Natural killer cell (primary cell): ENCODE data around the gene TPSB2. TPM values are rescaled to one million over a fixed set of nuclear protein-coding genes. Genes with fewer than 3 reads are reported as not detected.

ENCODE experiments used
- ATAC-seq, 3 donors: fragments of 150-1000 bp in 2 of 3; fragments of 200-7000 bp in 1 of 3; cut with Tn5 transposase; 1 replicate in 1 of 3; 2 replicates in 2 of 3; pipeline ENCODE4 v1.10.0; 2021; ENCODE audit warnings: mild to moderate bottlenecking in 2 of 3, moderate library complexity in 2 of 3
- DNase-seq, 2 donors: peaks; one replicate each; pipeline versions ENCODE4 v3.0.0 to v3.0.0-alpha.2; 2013 to 2021; ENCODE audit warnings: mixed read lengths in 1 of 2
- H3K27ac ChIP-seq: one replicate; pipeline ENCODE4 v1.5.1; 2013; ENCODE audit warnings: mild to moderate bottlenecking, low read length
- H3K27me3 ChIP-seq: one replicate; pipeline ENCODE4 v1.6.1; 2013; ENCODE audit warnings: low read length; ENCODE audit not compliant: control insufficient read depth, insufficient read depth
- H3K36me3 ChIP-seq: one replicate; pipeline ENCODE4 v1.6.1; 2013; ENCODE audit warnings: low read length; ENCODE audit not compliant: control insufficient read depth, insufficient read depth
- H3K4me1 ChIP-seq: one replicate; pipeline ENCODE4 v1.6.1; 2013; ENCODE audit warnings: low read length; ENCODE audit not compliant: control insufficient read depth, insufficient read depth
- H3K4me3 ChIP-seq: one replicate; pipeline ENCODE4 v1.5.1; 2013; ENCODE audit warnings: low read length
- H3K9me3 ChIP-seq: one replicate; pipeline ENCODE4 v1.6.1; 2013; ENCODE audit warnings: low read length; ENCODE audit not compliant: control insufficient read depth, insufficient read depth
- H3K27ac Mint-ChIP-seq, 2 donors: one replicate each; pipeline ENCODE4 v1.8.0; 2022; ENCODE audit warnings: mild to moderate bottlenecking in 2 of 2, mixed read lengths in 2 of 2, moderate library complexity in 1 of 2
- H3K27me3 Mint-ChIP-seq, 2 donors: one replicate each; pipeline ENCODE4 v1.8.0; 2022; ENCODE audit warnings: low read depth in 2 of 2, mixed read lengths in 2 of 2
- H3K36me3 Mint-ChIP-seq: one replicate; pipeline ENCODE4 v1.8.0; 2022; ENCODE audit warnings: mixed read lengths
- H3K4me1 Mint-ChIP-seq, 2 donors: one replicate each; pipeline ENCODE4 v1.8.0; 2022; ENCODE audit warnings: mixed read lengths in 2 of 2
- H3K4me3 Mint-ChIP-seq: one replicate; pipeline ENCODE4 v1.8.0; 2022; ENCODE audit warnings: mild to moderate bottlenecking, moderate library complexity, mixed read lengths
- H3K9me3 Mint-ChIP-seq, 2 donors: one replicate each; pipeline ENCODE4 v1.8.0; 2022; ENCODE audit warnings: mixed read lengths in 2 of 2
- CTCF ChIP-seq: fragments of 200-600 bp; IDR thresholded peaks from one replicate; pipeline ENCODE4 v1.8.0; 2022; ENCODE audit warnings: antibody characterized with exemption
- WGBS: methylation state at CpG from one replicate; pipeline ENCODE4 v1.1.7; 2013; ENCODE audit warnings: missing lambda C conversion rate; ENCODE audit not compliant: insufficient coverage; 5-methylcytosine and 5-hydroxymethylcytosine counted together
- intact Hi-C: fragments of 100-400 bp; cut with micrococcal nuclease; formaldehyde crosslinking; loops from one replicate; pipeline ENCODE4 v1.14.2; 2022
- total RNA-seq, 4 donors: library from RNA; stranded (reverse); fragments of 120-200 nt in 1 of 4; gene quantifications; one replicate each; pipeline versions ENCODE4 v1.2.3 to v1.2.4, GENCODE V29; 2013 to 2022

Gene TPSB2
- total RNA-seq, 3 donors from 2014 or later (not counting 1 experiment from before 2014, with no cell fraction given) = 12.6 TPM; not detected in 2

GRCh38 chr16:1206326-1206725 is 23.7 kb downstream of the TPSB2 start:
- Histone ChIP-seq H3K27me3 (no peaks in the 10 kb centered on the region), H3K9me3 (no peaks in the 10 kb centered on the region), H3K4me3 (no peak overlapping the region), H3K36me3 (no peaks in the 10 kb centered on the region), H3K27ac (no peak overlapping the region), H3K4me1 (peaks cover 15% of the 10 kb centered on the region)
- Mint-ChIP-seq H3K27ac (no peak overlapping the region), H3K4me3 (no peak overlapping the region), H3K4me1 (no peaks in the 10 kb centered on the region), H3K9me3 (no peaks in the 10 kb centered on the region), H3K36me3 (no peaks in the 10 kb centered on the region), H3K27me3 (no peaks in the 10 kb centered on the region)
- ATAC-seq (no peak), DNase-seq (no peak)
- TF ChIP-seq CTCF = no peak
- WGBS = 75% methylated on average over 9 of the region's 9 CpGs
- intact Hi-C loops = no loop called here

- Mint-ChIP-seq H3K36me3 (no peaks in the 10 kb centered on the region), H3K4me3 (no peak overlapping the region), H3K27me3 (no peaks in the 10 kb centered on the region), H3K27ac (no peak overlapping the region), H3K4me1 (no peaks in the 10 kb centered on the region), H3K9me3 (no peaks in the 10 kb centered on the region)
- no peak for DNase-seq
- Histone ChIP-seq H3K27me3 (no peaks in the 10 kb centered on the region), H3K9me3 (no peaks in the 10 kb centered on the region), H3K27ac (no peak overlapping the region), H3K4me1 (peaks cover 15% of the 10 kb centered on the region), H3K36me3 (no peaks in the 10 kb centered on the region), H3K4me3 (no peak overlapping the region)
- no peak for ATAC-seq
- TF ChIP-seq CTCF = no peak
- 85% methylated on average over 16 of the region's 21 CpGs for WGBS
- intact Hi-C loops = no loop called here
Observed at GRCh38 chr16:1204933-1205332, 25.1 kb downstream of the TPSB2 start.

DNA sequence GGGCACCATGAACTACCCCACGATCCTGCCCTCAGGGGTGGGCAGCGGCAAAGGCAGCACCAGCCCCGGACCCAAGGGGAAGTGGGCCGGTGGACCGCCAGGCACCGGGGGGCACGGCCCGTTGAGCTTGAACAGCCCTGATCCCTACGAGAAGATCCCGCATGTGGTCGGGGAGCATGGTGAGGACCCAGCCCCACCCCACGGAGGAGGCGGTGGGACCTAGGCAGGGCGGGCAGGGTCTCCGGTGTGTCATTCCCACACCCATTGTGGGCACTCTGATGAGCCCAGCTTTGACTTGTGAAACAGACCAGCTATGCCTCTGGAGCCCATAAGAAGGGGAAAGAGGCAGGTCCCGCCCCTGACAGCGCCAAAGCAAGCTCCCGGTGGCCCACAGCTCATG is 27.7 kb downstream of the TPSB2 start:
- DNase-seq (no peak), ATAC-seq (no peak)
- Histone ChIP-seq H3K36me3 (no peaks in the 10 kb centered on the region), H3K4me1 (no peaks in the 10 kb centered on the region), H3K9me3 (no peaks in the 10 kb centered on the region), H3K27me3 (no peaks in the 10 kb centered on the region), H3K4me3 (no peak overlapping the region), H3K27ac (no peak overlapping the region)
- no peaks in the 10 kb centered on the region for H3K36me3 Mint-ChIP-seq
- intact Hi-C loops = no loop called here
- WGBS = 88% methylated on average over 18 of the region's 18 CpGs
- peaks cover 0 to 2% of the 10 kb centered on the region in 2 donors for H3K9me3 Mint-ChIP-seq
- H3K27me3 Mint-ChIP-seq = no peaks in the 10 kb centered on the region
- H3K27ac Mint-ChIP-seq = no peak overlapping the region
- H3K4me1 Mint-ChIP-seq = no peaks in the 10 kb centered on the region
- H3K4me3 Mint-ChIP-seq = no peak overlapping the region
- TF ChIP-seq CTCF = no peak

DNA sequence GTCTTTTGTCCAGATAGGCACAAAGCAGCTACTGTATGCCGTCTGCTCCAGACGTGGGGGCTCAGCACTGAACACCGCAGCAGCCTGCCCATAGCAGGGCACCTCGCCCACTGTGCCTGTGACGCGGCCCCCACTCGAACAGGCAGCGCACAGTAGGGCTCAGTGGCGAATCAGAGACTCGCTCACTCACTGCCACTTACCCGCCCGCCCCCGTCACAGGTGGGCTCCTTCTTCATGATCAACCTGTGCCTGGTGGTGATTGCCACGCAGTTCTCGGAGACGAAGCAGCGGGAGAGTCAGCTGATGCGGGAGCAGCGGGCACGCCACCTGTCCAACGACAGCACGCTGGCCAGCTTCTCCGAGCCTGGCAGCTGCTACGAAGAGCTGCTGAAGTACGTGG is 28.5 kb downstream of the TPSB2 start:
- no peaks in the 10 kb centered on the region for H3K36me3 ChIP-seq
- no peaks in the 10 kb centered on the region for H3K4me1 ChIP-seq
- TF ChIP-seq CTCF = no peak
- Mint-ChIP-seq H3K27me3 (no peaks in the 10 kb centered on the region), H3K27ac (no peak overlapping the region), H3K4me1 (no peaks in the 10 kb centered on the region), H3K9me3 (peaks cover 0 to 2% of the 10 kb centered on the region in 2 donors), H3K36me3 (no peaks in the 10 kb centered on the region), H3K4me3 (no peak overlapping the region)
- H3K4me3 ChIP-seq = no peak overlapping the region
- H3K27me3 ChIP-seq = no peaks in the 10 kb centered on the region
- WGBS = 93% methylated on average over 25 of the region's 25 CpGs
- DNase-seq (no peak), ATAC-seq (no peak)
- intact Hi-C loops = no loop called here
- no peaks in the 10 kb centered on the region for H3K9me3 ChIP-seq
- no peak overlapping the region for H3K27ac ChIP-seq
